Glutamatergic neuron (in vitro differentiated cells): ENCODE measurements around the gene GAB2. TPM values are rescaled to one million over a fixed set of nuclear protein-coding genes. Genes with fewer than 3 reads are reported as not detected.

Source experiments
- DNase-seq: peaks from one replicate; pipeline ENCODE4 v3.0.0; 2022
- H3K27ac Mint-ChIP-seq: one replicate; pipeline ENCODE4 v1.8.0; 2020; ENCODE audit warnings: mild to moderate bottlenecking, mixed read lengths, inconsistent platforms; ENCODE audit not compliant: unreplicated experiment
- H3K27me3 Mint-ChIP-seq: one replicate; pipeline ENCODE4 v1.8.0; 2020; ENCODE audit warnings: mild to moderate bottlenecking, moderate library complexity, mixed read lengths, inconsistent platforms; ENCODE audit not compliant: unreplicated experiment
- H3K36me3 Mint-ChIP-seq: one replicate; pipeline ENCODE4 v1.8.0; 2020; ENCODE audit warnings: mild to moderate bottlenecking, mixed read lengths, inconsistent platforms; ENCODE audit not compliant: unreplicated experiment
- H3K4me1 Mint-ChIP-seq: one replicate; pipeline ENCODE4 v1.8.0; 2020; ENCODE audit warnings: mild to moderate bottlenecking, low read depth, mixed read lengths, inconsistent platforms; ENCODE audit not compliant: unreplicated experiment
- H3K4me3 Mint-ChIP-seq: one replicate; pipeline ENCODE4 v1.8.0; 2020; ENCODE audit warnings: mild to moderate bottlenecking, mixed read lengths, inconsistent platforms; ENCODE audit not compliant: unreplicated experiment
- H3K9me3 Mint-ChIP-seq: one replicate; pipeline ENCODE4 v1.8.0; 2020; ENCODE audit warnings: mild to moderate bottlenecking, moderate library complexity, mixed read lengths, inconsistent platforms; ENCODE audit not compliant: unreplicated experiment
- CTCF ChIP-seq: fragments of 200-600 bp; sonication (generic); IDR thresholded peaks from one replicate; pipeline ENCODE4 v1.5.0; 2021; ENCODE audit not compliant: partially characterized antibody, unreplicated experiment
- total RNA-seq: library from RNA; stranded (reverse); fragmentation: NEBNext Ultra II Directional; extraction: Animal tissue kit (Norgen Biotek cat#: 25700); gene quantifications from one replicate; pipeline ENCODE4 v1.2.1, GENCODE V29; 2021; ENCODE audit not compliant: unreplicated experiment

Gene GAB2
- total RNA-seq, 1 donor from 2014 or later: 87.9 TPM

GRCh38 chr11:78323363-78323762 is 94.3 kb downstream of the GAB2 start:
- no peak for DNase-seq
- H3K27ac Mint-ChIP-seq: no peak overlapping the region
- H3K4me1 Mint-ChIP-seq: peaks cover 10% of the 10 kb centered on the region
- H3K27me3 Mint-ChIP-seq: no peaks in the 10 kb centered on the region
- H3K36me3 Mint-ChIP-seq: no peaks in the 10 kb centered on the region
- H3K4me3 Mint-ChIP-seq: no peak overlapping the region
- peaks cover 8% of the 10 kb centered on the region for H3K9me3 Mint-ChIP-seq
- no peak for TF ChIP-seq CTCF

GRCh38 chr11:78319453-78319955 is 98.1 kb downstream of the GAB2 start:
- DNase-seq: no peak
- Mint-ChIP-seq H3K36me3 (no peaks in the 10 kb centered on the region), H3K4me1 (peaks cover 19% of the 10 kb centered on the region), H3K4me3 (no peak overlapping the region), H3K27me3 (peaks cover 3% of the 10 kb centered on the region), H3K9me3 (peaks cover 8% of the 10 kb centered on the region), H3K27ac (peak overlapping the region; percentile 85)
- TF ChIP-seq CTCF: no peak

GRCh38 chr11:78318321-78319114 is 99.1 kb downstream of the GAB2 start:
- H3K36me3 Mint-ChIP-seq: no peaks in the 10 kb centered on the region
- H3K9me3 Mint-ChIP-seq: peaks cover 8% of the 10 kb centered on the region
- H3K27me3 Mint-ChIP-seq: peaks cover 3% of the 10 kb centered on the region
- no peak for DNase-seq
- H3K4me3 Mint-ChIP-seq: peak overlapping the region; percentile 50
- peaks cover 24% of the 10 kb centered on the region for H3K4me1 Mint-ChIP-seq
- H3K27ac Mint-ChIP-seq: peak overlapping the region; percentile 85
- TF ChIP-seq CTCF: no peak

- no peak for TF ChIP-seq CTCF
- no peak for DNase-seq
- Mint-ChIP-seq H3K27me3 (peaks cover 5% of the 10 kb centered on the region), H3K4me3 (no peak overlapping the region), H3K9me3 (peaks cover 7% of the 10 kb centered on the region), H3K27ac (no peak overlapping the region), H3K4me1 (peaks cover 28% of the 10 kb centered on the region), H3K36me3 (no peaks in the 10 kb centered on the region)
Measured at GRCh38 chr11:78315724-78316123, 101.9 kb downstream of the GAB2 start.

- Mint-ChIP-seq H3K27me3 (peaks cover 5% of the 10 kb centered on the region), H3K4me3 (no peak overlapping the region), H3K36me3 (no peaks in the 10 kb centered on the region), H3K4me1 (peaks cover 28% of the 10 kb centered on the region), H3K9me3 (peaks cover 6% of the 10 kb centered on the region), H3K27ac (no peak overlapping the region)
- DNase-seq: no peak
- no peak for TF ChIP-seq CTCF
Measured at GRCh38 chr11:78314762-78315161, 102.9 kb downstream of the GAB2 start.
